GM12891 (cell line): ENCODE data around the gene PARP11.
A peak's percentile ranks its signal among the peaks of the same experiment; 100 is the strongest.

Experiments used
- DNase-seq: peaks from one replicate; pipeline ENCODE4 v3.0.0; 2011; ENCODE audit warnings: low spot score; ENCODE audit not compliant: insufficient read length
- FAIRE-seq: peaks from 2 replicates; lab custom pipeline; 2011; peaks lifted over from hg19 to GRCh38; lab: Jason Lieb, UNC
- PAX5 ChIP-seq: IDR thresholded peaks from 2 replicates; pipeline ENCODE4 v1.6.1; 2011; ENCODE audit warnings: low read length, moderate library complexity, mild to moderate bottlenecking; ENCODE audit not compliant: insufficient read depth, severe bottlenecking
- POLR2A ChIP-seq: IDR thresholded peaks from 2 replicates; pipeline ENCODE4 v1.6.1; 2011; ENCODE audit warnings: low read depth, low read length, control low read depth
- POLR2AphosphoS5 ChIP-seq: IDR thresholded peaks from 2 replicates; pipeline ENCODE4 v1.6.1; 2011; ENCODE audit warnings: low read depth, low read length, control low read depth
- POU2F2 ChIP-seq: IDR thresholded peaks from 2 replicates; pipeline ENCODE4 v1.6.1; 2011; ENCODE audit warnings: low read depth, mild to moderate bottlenecking, control low read depth, low read length, moderate library complexity
- SPI1 ChIP-seq: IDR thresholded peaks from 2 replicates; pipeline ENCODE4 v1.6.1; 2011; ENCODE audit warnings: low read depth, low read length, control low read depth
- TAF1 ChIP-seq: IDR thresholded peaks from 2 replicates; pipeline ENCODE4 v1.6.1; 2011; ENCODE audit warnings: low read depth, low read length, control low read depth

Gene PARP11

GRCh38 chr12:3838076-3838475 lies 35.1 kb downstream of the PARP11 start:
- FAIRE-seq, result no peak
- no peak for DNase-seq
- TF ChIP-seq PAX5, result no peak
- TF ChIP-seq POU2F2, result no peak
- no peak for TF ChIP-seq POLR2A
- TF ChIP-seq POLR2AphosphoS5, result no peak
- TF ChIP-seq TAF1, result no peak
- peak; percentile 30; the same call in 1 of the 2 replicates for TF ChIP-seq SPI1

- TF ChIP-seq SPI1, result no peak
- no peak for TF ChIP-seq POU2F2
- no peak for TF ChIP-seq PAX5
- no peak for TF ChIP-seq POLR2A
- TF ChIP-seq TAF1, result no peak
- no peak for TF ChIP-seq POLR2AphosphoS5
- DNase-seq, result no peak
- no peak for FAIRE-seq
Observed at GRCh38 chr12:3837049-3837448, 36.1 kb downstream of the PARP11 start.

- DNase-seq, result no peak
- peak; percentile 64 for FAIRE-seq
- TF ChIP-seq TAF1 (no peak), PAX5 (no peak), POU2F2 (no peak), POLR2A (no peak), SPI1 (no peak), POLR2AphosphoS5 (no peak)
Observed at GRCh38 chr12:3836641-3837040, 36.6 kb downstream of the PARP11 start.

- FAIRE-seq, result no peak
- no peak for TF ChIP-seq SPI1
- TF ChIP-seq PAX5, result no peak
- TF ChIP-seq POU2F2, result no peak
- no peak for TF ChIP-seq POLR2A
- DNase-seq, result no peak
Observed at GRCh38 chr12:3835914-3836313, 37.3 kb downstream of the PARP11 start.

- TF ChIP-seq TAF1, result no peak
- TF ChIP-seq SPI1, result no peak
- TF ChIP-seq PAX5, result no peak
- TF ChIP-seq POU2F2, result no peak
- no peak for TF ChIP-seq POLR2A
- TF ChIP-seq POLR2AphosphoS5, result no peak
- FAIRE-seq (no peak), DNase-seq (no peak)
Observed at GRCh38 chr12:3834774-3835173, 38.4 kb downstream of the PARP11 start.

- TF ChIP-seq PAX5, result no peak
- no peak for TF ChIP-seq TAF1
- TF ChIP-seq POLR2AphosphoS5, result no peak
- TF ChIP-seq SPI1, result no peak
- no peak for TF ChIP-seq POLR2A
- no peak for TF ChIP-seq POU2F2
- no peak for FAIRE-seq
- DNase-seq, result no peak
Observed at GRCh38 chr12:3833670-3834310, 39.4 kb downstream of the PARP11 start.

- TF ChIP-seq PAX5 (no peak), POLR2AphosphoS5 (no peak), POU2F2 (no peak), TAF1 (no peak), SPI1 (no peak), POLR2A (no peak)
- DNase-seq (no peak), FAIRE-seq (no peak)
Observed at GRCh38 chr12:3832738-3833137, 40.5 kb downstream of the PARP11 start.

GRCh38 chr12:3828888-3829287 lies 44.3 kb downstream of the PARP11 start:
- peak; percentile 50 for FAIRE-seq
- TF ChIP-seq TAF1 (no peak), POU2F2 (no peak), POLR2A (no peak), SPI1 (no peak)
- no peak for DNase-seq

- FAIRE-seq (peak; percentile 70), DNase-seq (no peak)
- TF ChIP-seq POLR2A (no peak), SPI1 (peak; percentile 58)
Observed at GRCh38 chr12:3827301-3828000, 45.7 kb downstream of the PARP11 start.

GRCh38 chr12:3821441-3821840 lies 51.8 kb downstream of the PARP11 start:
- TF ChIP-seq POLR2AphosphoS5 (no peak), SPI1 (no peak), TAF1 (no peak), PAX5 (no peak), POU2F2 (no peak), POLR2A (no peak)
- DNase-seq (no peak), FAIRE-seq (no peak)
